ENCODE measurements around the gene ZNF224. TPM values are rescaled to one million over a fixed set of nuclear protein-coding genes. Genes with fewer than 3 reads are reported as not detected.

ZNF224 gene
- 10 to 100 TPM in 1 of 4 donors, 1 to 10 TPM in 3; 5.7 to 23.8 (median 8.2) TPM for total RNA-seq

DNA sequence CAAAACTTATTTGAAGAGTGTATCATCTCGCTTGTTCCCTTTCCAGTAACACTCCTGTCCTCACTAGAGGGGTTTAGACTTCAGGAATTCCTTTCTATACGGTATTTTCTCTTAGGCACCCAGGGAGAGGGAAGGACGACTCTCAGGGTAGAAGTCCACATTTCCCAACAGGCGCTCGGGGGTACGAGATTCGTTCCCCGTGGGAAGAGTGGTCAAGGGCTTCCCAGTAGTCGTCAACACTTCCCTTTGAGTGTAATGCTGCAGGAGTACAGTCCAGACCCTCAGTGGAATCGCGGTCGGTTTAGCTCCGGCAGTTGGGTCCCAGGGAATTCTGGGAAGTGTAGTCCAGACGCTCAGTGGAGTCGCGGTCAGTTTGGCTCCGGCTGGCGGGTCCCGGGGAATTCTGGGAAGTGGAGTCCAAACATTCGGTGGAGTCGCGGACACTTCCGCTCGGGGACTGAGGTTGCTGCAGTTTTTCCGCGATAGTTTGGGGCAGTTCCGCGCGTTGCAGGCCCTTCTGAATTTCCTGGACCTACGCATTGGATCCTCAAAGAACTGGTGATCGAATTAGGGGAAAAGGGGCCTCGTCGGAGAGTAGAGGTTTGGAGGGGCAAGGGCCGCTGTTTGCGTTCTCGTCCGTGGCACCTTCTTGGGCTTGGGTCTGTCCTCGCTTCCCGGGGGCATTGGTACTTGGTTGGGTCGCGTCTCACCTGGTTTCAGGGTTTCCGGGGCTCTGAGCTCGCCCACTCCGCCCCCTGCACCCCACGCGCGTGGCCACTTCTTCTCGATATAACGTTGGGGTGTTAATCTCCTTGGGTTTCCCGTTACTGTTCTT lies at the start of gene ZNF224:
Gene ZNF224, plus strand, starts transcription at position 431 of the 835 bp plus-strand sequence. CDS start 3,513 bp downstream, outside the sequence.
- peak in 1 of 4 donors; percentile 16 for TF ChIP-seq POLR2A (IDR thresholded peaks at IDR 0.05)
- TF ChIP-seq, protein P1, sequence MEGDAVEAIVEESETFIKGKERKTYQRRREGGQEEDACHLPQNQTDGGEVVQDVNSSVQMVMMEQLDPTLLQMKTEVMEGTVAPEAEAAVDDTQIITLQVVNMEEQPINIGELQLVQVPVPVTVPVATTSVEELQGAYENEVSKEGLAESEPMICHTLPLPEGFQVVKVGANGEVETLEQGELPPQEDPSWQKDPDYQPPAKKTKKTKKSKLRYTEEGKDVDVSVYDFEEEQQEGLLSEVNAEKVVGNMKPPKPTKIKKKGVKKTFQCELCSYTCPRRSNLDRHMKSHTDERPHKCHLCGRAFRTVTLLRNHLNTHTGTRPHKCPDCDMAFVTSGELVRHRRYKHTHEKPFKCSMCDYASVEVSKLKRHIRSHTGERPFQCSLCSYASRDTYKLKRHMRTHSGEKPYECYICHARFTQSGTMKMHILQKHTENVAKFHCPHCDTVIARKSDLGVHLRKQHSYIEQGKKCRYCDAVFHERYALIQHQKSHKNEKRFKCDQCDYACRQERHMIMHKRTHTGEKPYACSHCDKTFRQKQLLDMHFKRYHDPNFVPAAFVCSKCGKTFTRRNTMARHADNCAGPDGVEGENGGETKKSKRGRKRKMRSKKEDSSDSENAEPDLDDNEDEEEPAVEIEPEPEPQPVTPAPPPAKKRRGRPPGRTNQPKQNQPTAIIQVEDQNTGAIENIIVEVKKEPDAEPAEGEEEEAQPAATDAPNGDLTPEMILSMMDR (IDR thresholded peaks at IDR 0.05), result no peak
- DNase-seq, result peak; percentile 51
- peaks cover 0 to 30% (median 3%) of the 10 kb centered on the region in 3 donors for H3K36me3 ChIP-seq
- 1 to 2% methylated on average over 12 to 20 of the region's 50 CpGs for WGBS, 2 donors
- peaks cover 0 to 9% (median 8%) of the 10 kb centered on the region in 3 donors for H3K9me3 ChIP-seq
- peak within 1 kb of the TSS; percentile 67 to 83 (median 79) for H3K27ac ChIP-seq
- H3K4me3 ChIP-seq, result peak within 1 kb of the TSS; percentile 65 to 91 (median 78)
- H3K4me1 ChIP-seq, result peaks cover 0 to 15% (median 2%) of the 10 kb centered on the region in 3 donors
- intact Hi-C loops (cut with DNase I), result no loop called here
- no peaks in the 10 kb centered on the region for H3K27me3 ChIP-seq

DNA sequence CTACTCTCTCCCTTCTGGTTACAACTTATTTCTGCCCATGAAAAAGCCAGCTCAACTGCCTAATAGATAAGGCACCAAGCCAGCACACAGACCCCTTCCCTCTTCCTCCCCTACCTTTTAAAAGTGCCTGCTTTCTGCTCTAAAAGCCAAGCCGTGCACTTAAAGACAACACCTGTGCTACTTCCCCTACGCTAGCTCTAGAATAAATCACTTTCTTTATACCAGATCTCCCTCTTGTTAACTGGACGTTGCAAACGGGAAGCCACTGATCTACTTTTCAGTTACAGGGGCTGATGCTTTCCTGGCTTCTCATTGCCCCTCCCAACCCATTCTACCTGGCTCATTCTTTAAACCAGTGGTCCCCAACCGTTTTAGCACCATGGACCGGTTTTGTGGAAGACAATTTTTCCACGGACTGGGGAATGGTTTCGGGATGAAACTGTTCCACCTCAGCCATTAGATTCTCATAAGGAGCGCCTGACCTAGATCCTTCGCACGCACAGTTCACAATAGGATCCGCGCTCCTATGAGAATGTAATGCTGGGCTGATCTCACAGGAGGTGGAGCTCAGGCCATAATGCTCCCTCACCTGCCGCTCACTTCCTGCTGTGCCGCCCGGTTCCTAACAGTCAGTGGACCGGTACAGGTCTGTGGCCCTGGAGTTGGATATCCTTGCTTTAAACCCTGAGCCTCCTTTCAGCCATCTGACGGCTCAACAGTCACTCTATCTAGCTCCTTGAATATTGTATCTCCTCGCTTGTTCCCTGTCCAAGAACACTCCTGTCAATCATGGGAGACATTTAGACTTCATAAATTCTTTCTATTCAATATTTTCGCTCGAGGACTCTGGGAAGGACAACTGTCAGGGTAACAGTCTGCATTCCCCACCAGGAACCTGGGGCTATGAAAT lies 43.2 kb upstream of the ZNF224 start:
- Histone ChIP-seq H3K4me1 (peaks cover 0 to 26% (median 13%) of the 10 kb centered on the region in 3 donors), H3K36me3 (peaks cover 0 to 14% (median 0%) of the 10 kb centered on the region in 3 donors), H3K9me3 (peaks cover 0 to 21% (median 18%) of the 10 kb centered on the region in 3 donors), H3K27me3 (peaks cover 0 to 41% (median 1%) of the 10 kb centered on the region in 4 donors), H3K27ac (peak overlapping the region; percentile 76 to 84 (median 78)), H3K4me3 (peak overlapping the region; percentile 71 to 92 (median 78))
- WGBS, 2 donors, result 21 to 23% methylated on average over 19 to 21 of the region's 21 CpGs
- DNase-seq, result no peak
- intact Hi-C loops (cut with DNase I), result no loop called here
- TF ChIP-seq, protein P1 (IDR thresholded peaks at IDR 0.05), result no peak
- TF ChIP-seq POLR2A (IDR thresholded peaks at IDR 0.05), result no peak

DNA sequence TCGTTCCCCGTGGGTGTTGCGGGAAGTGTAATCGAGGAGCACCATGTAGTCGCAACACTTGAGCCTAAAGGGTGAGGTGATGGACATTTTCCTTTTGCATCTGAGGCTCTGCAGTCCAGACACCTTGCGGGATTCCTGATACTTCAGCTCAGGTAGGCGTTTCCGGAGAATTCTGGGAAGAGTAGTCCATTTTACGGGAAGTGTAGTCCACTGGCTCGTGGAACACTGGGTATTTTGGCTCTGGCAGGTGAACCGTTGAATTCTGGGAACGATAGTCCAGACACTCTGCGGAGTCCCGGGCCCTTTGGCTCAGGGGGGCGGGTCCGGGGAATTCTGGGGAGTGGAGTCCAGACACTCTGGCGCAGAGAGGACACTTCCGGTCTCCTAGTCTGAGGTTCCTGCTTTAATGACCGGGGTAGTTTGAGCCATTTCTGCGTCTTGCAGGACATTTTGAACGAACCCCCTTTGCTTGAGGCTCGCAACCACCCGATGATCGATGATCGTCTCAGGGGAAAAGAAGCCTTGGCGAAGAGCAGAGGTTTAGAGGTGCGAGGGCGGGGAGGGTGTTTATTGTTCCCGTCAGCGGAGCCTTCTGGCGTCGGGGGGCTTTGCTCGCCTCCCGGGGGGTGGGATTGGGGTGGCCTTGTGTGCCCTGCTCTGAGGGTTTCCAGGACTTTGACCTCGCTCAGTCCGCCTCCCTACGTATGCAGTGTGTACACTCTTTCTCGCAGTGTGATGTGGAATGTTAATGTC lies 42.3 kb upstream of the ZNF224 start, which contains the start of gene ZNF223:
Gene ZNF223, plus strand, starts transcription at position 387 of the 753 bp plus-strand sequence. CDS start 3,141 bp downstream, outside the sequence.
- DNase-seq, result peak; percentile 30
- no peak for TF ChIP-seq POLR2A (IDR thresholded peaks at IDR 0.05)
- TF ChIP-seq, protein P1 (IDR thresholded peaks at IDR 0.05), result no peak
- intact Hi-C loops (cut with DNase I), result no loop called here
- Histone ChIP-seq H3K36me3 (peaks cover 0 to 22% (median 0%) of the 10 kb centered on the region in 3 donors), H3K27ac (peak within 1 kb of the TSS; percentile 76 to 85 (median 82)), H3K4me1 (peaks cover 0 to 26% (median 13%) of the 10 kb centered on the region in 3 donors), H3K27me3 (peaks cover 0 to 37% (median 1%) of the 10 kb centered on the region in 4 donors), H3K4me3 (peak within 1 kb of the TSS; percentile 71 to 92 (median 78)), H3K9me3 (peaks cover 0 to 23% (median 18%) of the 10 kb centered on the region in 3 donors)
- WGBS, 2 donors, result 4 to 5% methylated on average over 18 to 24 of the region's 38 CpGs

DNA sequence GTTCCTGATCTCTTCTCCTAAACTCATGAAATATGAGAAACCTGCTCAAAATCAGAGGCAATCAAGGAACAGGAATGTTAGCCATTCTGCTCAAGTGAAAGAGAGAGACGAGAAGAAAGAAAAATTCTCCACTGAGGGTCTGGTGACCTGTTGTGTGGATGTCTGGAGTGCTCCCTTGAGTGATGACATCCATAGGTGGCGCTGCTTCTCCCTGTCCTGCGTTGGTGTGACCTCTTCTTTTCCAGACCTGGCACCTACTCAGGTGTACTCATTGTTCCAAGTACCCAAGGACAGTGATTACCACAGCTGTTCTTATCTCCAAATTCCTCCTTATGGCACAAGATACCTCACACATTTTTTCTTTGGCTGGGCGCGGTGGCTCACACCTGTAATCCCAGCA lies 38.3 kb upstream of the ZNF224 start:
- TF ChIP-seq POLR2A (IDR thresholded peaks at IDR 0.05), result no peak
- TF ChIP-seq, protein P1 (IDR thresholded peaks at IDR 0.05), result no peak
- Histone ChIP-seq H3K27me3 (peaks cover 0 to 2% (median 0%) of the 10 kb centered on the region in 4 donors), H3K4me1 (peaks cover 0 to 21% (median 13%) of the 10 kb centered on the region in 3 donors), H3K36me3 (peaks cover under 1 to 62% (median 9%) of the 10 kb centered on the region in 3 donors), H3K27ac (no peak overlapping the region), H3K4me3 (no peak overlapping the region), H3K9me3 (peaks cover 0 to 52% (median 25%) of the 10 kb centered on the region in 3 donors)
- WGBS, 2 donors, result 85 to 89% methylated on average over 4 to 5 of the region's 5 CpGs
- no peak for DNase-seq
- intact Hi-C loops (cut with DNase I), result no loop called here
